ENCODE data around the gene IRX1. TPM values are rescaled to one million over a fixed set of nuclear protein-coding genes. Genes with fewer than 3 reads are reported as not detected.

The IRX1 gene
- polyA plus RNA-seq, 4 donors: 25.7 to 56.2 (median 31.3) TPM

DNA sequence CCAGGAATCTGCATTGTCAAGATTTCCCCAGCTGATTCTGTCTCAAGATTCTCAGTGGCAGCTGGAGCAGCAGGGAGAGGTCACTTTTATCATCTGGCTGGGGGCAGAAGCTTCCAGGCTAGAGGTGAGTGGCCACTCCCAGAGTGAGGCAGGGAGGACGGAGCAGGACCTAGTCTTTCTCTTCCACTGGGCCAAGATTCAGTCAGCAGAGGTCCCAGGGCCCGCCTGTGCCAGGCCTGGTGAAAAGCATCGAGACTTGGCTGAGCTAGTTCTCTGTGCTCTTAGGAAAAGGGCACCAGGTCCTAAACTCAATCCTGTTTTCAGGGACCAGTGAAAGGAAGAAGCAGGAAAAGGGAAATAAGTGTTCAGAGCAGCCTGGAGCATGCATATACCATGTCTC, 46.6 kb downstream of the IRX1 start:
- DNase-seq (ENCODE audit: low read depth in 4 of 4, low spot score in 3 of 4): no peak

DNA sequence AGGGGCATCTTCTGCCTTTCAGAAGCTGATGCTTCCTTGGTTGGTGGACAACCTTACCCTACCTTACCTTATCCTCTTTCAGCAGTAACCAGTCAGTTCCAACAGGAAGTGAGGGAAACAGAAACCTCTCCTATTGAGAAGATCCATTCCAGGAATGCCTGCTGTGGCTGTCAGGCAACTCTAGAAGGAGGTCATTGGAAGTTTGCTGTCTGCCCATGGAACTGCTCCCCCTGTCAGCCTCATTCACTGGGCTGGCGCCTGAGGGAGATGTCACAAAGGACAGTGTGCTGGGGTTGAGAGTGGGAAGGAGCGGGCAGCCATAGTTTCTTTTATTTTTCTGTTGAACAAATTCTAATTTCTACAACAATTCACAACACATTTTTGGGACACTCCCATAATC, 54.7 kb downstream of the IRX1 start:
- DNase-seq (ENCODE audit: low read depth in 4 of 4, low spot score in 3 of 4): no peak

DNA sequence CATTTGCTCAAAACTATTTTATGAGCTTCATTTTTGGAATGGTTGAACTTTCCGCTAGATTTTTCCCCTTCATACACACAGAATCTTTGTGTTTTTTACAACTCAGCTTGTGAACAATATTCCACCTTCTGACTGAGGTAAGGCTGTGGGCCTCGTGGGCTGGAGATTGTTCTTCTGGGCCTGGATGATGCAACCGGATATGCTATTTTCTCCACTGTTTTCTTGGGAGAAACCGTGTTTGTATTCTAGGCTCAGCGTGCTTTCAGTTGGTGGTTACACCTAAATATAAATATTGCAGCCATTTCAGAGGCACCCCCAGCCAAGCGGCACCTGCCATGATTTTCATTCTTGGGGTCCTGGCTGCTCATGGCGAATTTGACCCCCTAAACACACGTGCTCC, 55.2 kb downstream of the IRX1 start:
- DNase-seq (ENCODE audit: low read depth in 4 of 4, low spot score in 3 of 4): no peak

All from right renal pelvis (tissue), 4 donors.